ENCODE results near the gene VEGFD. TPM values are rescaled to one million over a fixed set of nuclear protein-coding genes. Genes with fewer than 3 reads are reported as not detected.

VEGFD gene
- total and polyA plus RNA-seq, 9 donors, result 0.41 to 1.7 (median 0.74) TPM

DNA sequence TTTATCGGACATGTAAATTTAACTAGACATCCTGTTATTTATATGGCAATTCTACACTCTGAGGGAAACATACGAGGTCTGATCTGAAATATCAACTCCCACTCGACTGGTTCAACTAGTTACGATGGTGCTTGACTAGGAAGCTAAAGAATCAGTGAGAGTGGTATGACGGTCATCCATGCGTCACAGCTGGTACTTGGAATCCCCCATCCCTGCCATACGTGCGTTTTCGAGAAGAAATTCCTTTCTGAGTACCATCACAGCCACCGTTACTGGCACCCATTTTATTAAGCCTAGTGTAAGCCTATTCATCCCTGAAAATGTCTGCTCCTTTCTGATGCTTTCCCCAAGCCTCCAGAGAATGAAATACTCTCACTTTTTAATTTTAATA, 48.2 kb downstream of the VEGFD start:
- peaks cover 29% of the 10 kb centered on the region for H3K27me3 ChIP-seq (ENCODE audit: control insufficient read depth, insufficient read depth, low read length)
- H3K4me1 ChIP-seq (ENCODE audit: control insufficient read depth, insufficient read depth, low read length), result no peaks in the 10 kb centered on the region
- 25% methylated on average over 4 of the region's 10 CpGs for WGBS (ENCODE audit: insufficient coverage)
- H3K27ac ChIP-seq (ENCODE audit: low read length), result peak overlapping the region; percentile 25
- H3K9me3 ChIP-seq (replicated peaks; ENCODE audit: control insufficient read depth, low read depth, low read length), result no peaks in the 10 kb centered on the region
- peak; percentile 48 for DNase-seq
- peaks cover 5% of the 10 kb centered on the region for H3K36me3 ChIP-seq (ENCODE audit: control insufficient read depth, insufficient read depth, low read length)
- H3K4me3 ChIP-seq (ENCODE audit: low read length), result peak overlapping the region; percentile 33

DNA sequence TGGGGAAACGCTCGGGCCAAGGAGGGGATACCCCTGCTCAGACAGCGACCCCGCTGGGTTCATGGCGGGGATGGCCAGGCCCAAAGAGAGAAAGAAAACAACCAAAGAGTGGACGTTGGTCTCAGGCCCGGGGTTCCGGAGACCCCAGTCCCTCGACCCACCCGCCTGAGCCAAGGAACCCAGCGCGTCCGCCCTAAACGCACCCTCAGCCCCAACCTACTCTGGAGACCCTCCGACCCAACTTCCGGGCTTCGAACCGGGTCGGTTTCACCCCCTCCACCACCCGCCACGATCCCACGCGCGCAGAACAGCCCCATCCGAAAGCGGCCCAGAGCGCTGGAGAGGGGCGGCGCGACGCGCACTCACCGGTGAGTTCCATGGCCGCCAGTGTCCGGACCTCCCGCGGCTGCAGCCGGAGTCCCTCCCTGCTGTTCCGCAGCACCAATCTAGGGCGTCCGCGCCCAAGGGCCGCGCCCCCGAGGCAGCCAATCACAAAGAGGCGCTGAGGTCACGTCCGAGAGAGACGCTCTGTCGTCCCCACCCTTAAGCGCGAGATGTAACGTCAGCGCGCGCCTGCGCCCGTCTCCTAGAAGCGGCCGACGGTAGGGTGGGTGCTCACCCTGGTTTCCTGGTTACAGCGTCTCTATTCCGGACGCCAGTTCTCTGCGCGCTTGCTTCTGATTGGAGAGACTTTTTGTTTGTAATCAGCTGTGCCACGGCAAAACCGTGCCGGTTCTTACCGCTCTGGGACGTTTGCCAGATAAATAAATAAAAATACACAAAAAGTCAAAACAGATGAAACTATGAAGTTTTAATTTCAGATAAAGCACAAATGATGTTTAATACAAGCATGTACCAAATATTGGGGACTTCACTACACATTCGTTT, 48.8 kb downstream of the VEGFD start, which contains the start of gene PIGA:
Gene PIGA, minus strand, starts transcription at position 389 of the 888 bp plus-strand sequence. CDS start 3,593 bp downstream, outside the sequence.
- peaks cover 5% of the 10 kb centered on the region for H3K36me3 ChIP-seq (ENCODE audit: control insufficient read depth, insufficient read depth, low read length)
- DNase-seq, result peak; percentile 99
- peak within 1 kb of the TSS; percentile 87 for H3K4me3 ChIP-seq (ENCODE audit: low read length)
- H3K4me1 ChIP-seq (ENCODE audit: control insufficient read depth, insufficient read depth, low read length), result no peaks in the 10 kb centered on the region
- H3K27ac ChIP-seq (ENCODE audit: low read length), result peak within 1 kb of the TSS; percentile 90
- peaks cover 27% of the 10 kb centered on the region for H3K27me3 ChIP-seq (ENCODE audit: control insufficient read depth, insufficient read depth, low read length)
- 28% methylated on average over 52 of the region's 72 CpGs for whole genome bisulfite sequencing (ENCODE audit: insufficient coverage)
- H3K9me3 ChIP-seq (replicated peaks; ENCODE audit: control insufficient read depth, low read depth, low read length), result no peaks in the 10 kb centered on the region

DNA sequence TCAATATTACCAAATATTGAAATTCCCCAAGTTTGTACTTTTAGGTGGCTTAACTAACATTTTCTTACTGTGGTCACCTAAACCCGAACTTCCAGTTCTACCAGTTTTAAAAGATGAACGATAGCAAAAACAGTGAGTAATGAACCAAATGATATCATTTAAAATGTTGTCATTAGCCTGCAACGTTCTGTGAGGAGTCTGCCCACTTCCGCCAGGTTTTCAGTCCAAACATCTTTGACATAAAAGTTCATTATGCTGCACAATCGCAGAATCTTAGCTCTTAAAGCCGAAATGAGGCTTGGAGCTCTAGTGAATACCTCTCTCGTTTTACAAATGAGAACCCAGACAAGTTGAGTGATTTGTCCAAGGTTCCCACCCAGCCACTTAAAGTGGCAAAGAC, 49.7 kb downstream of the VEGFD start:
- Histone ChIP-seq H3K27me3 (ENCODE audit: control insufficient read depth, insufficient read depth, low read length) (peaks cover 25% of the 10 kb centered on the region), H3K27ac (ENCODE audit: low read length) (peak overlapping the region; percentile 90), H3K36me3 (ENCODE audit: control insufficient read depth, insufficient read depth, low read length) (peaks cover 5% of the 10 kb centered on the region), H3K4me1 (ENCODE audit: control insufficient read depth, insufficient read depth, low read length) (no peaks in the 10 kb centered on the region), H3K9me3 (replicated peaks; ENCODE audit: control insufficient read depth, low read depth, low read length) (no peaks in the 10 kb centered on the region), H3K4me3 (ENCODE audit: low read length) (peak overlapping the region; percentile 87)
- 50% methylated on average over 3 of the region's 7 CpGs for WGBS (ENCODE audit: insufficient coverage)
- peak; percentile 16 for DNase-seq

DNA sequence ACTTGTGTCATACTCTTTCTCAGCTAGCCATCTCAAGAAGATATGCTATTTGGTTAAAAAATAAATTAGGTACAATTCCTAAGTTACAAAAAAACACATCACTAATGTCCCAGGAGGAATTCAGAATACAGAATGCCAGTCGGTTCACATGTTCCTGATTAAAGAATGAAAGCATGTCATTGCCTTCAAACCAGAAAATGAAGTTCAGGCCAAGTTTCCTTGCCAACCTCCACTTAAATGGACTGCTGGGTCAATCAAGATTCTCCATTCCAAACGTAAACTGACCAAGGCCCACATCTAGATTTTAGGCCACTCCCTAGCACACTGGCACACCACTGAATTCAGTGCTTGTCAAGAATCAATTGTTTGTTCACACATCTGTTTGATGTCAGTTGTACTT, 55.4 kb downstream of the VEGFD start:
- H3K36me3 ChIP-seq (ENCODE audit: control insufficient read depth, insufficient read depth, low read length), result peaks cover 5% of the 10 kb centered on the region
- 47% methylated on average over 2 of the region's 2 CpGs for WGBS (ENCODE audit: insufficient coverage)
- no peak overlapping the region for H3K4me3 ChIP-seq (ENCODE audit: low read length)
- no peaks in the 10 kb centered on the region for H3K4me1 ChIP-seq (ENCODE audit: control insufficient read depth, insufficient read depth, low read length)
- no peaks in the 10 kb centered on the region for H3K9me3 ChIP-seq (replicated peaks; ENCODE audit: control insufficient read depth, low read depth, low read length)
- no peak for DNase-seq
- no peak overlapping the region for H3K27ac ChIP-seq (ENCODE audit: low read length)
- H3K27me3 ChIP-seq (ENCODE audit: control insufficient read depth, insufficient read depth, low read length), result peaks cover 8% of the 10 kb centered on the region

DNA sequence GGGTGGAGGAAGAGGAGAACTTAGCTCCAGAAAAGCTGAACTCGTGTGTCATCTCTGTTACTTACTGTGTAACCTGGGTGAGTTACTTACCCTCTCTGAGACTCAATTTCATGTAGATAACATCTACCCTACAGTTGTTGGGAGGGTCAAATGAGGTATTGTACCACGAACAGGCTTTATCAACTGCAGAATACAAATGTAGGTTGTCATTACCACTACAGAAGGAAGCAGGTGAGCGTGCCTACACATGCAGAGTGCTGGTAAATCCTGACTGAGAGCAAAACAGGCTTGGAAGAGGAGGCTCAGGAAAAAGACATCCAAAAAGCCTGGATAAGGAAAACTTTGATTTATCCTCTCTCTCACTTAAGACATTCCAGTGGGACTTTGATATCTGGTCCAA, 56.1 kb downstream of the VEGFD start:
- DNase-seq, result no peak
- H3K9me3 ChIP-seq (replicated peaks; ENCODE audit: control insufficient read depth, low read depth, low read length), result no peaks in the 10 kb centered on the region
- no peaks in the 10 kb centered on the region for H3K4me1 ChIP-seq (ENCODE audit: control insufficient read depth, insufficient read depth, low read length)
- peaks cover 6% of the 10 kb centered on the region for H3K27me3 ChIP-seq (ENCODE audit: control insufficient read depth, insufficient read depth, low read length)
- H3K4me3 ChIP-seq (ENCODE audit: low read length), result no peak overlapping the region
- H3K36me3 ChIP-seq (ENCODE audit: control insufficient read depth, insufficient read depth, low read length), result peaks cover 5% of the 10 kb centered on the region
- 60% methylated on average over 1 of the region's 3 CpGs for WGBS (ENCODE audit: insufficient coverage)
- H3K27ac ChIP-seq (ENCODE audit: low read length), result no peak overlapping the region

DNA sequence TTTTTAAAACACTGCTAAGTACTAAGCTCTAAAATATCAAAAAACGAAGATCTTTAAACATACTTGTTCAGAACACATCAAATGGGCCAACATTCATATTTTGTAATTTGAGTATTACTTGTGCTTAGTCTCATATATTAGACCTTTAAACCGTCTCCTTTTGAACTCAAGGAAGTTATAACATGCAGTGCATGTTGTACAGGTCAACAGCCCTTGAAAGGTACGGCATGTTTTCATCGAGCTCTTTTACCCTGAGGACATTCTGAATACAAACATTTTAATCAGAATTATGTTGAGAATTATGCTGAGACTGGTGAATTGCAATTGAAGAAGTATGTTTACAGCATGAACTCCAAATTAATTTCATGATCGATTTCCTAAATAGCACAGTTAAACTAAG, 61.7 kb downstream of the VEGFD start:
- no peaks in the 10 kb centered on the region for H3K9me3 ChIP-seq (replicated peaks; ENCODE audit: control insufficient read depth, low read depth, low read length)
- no peak for DNase-seq
- H3K4me3 ChIP-seq (ENCODE audit: low read length), result no peak overlapping the region
- H3K4me1 ChIP-seq (ENCODE audit: control insufficient read depth, insufficient read depth, low read length), result no peaks in the 10 kb centered on the region
- H3K36me3 ChIP-seq (ENCODE audit: control insufficient read depth, insufficient read depth, low read length), result peaks cover 2% of the 10 kb centered on the region
- H3K27ac ChIP-seq (ENCODE audit: low read length), result no peak overlapping the region
- WGBS (ENCODE audit: insufficient coverage), result no CpG with 5 or more reads among the region's 5 CpGs
- H3K27me3 ChIP-seq (ENCODE audit: control insufficient read depth, insufficient read depth, low read length), result peaks cover 8% of the 10 kb centered on the region

DNA sequence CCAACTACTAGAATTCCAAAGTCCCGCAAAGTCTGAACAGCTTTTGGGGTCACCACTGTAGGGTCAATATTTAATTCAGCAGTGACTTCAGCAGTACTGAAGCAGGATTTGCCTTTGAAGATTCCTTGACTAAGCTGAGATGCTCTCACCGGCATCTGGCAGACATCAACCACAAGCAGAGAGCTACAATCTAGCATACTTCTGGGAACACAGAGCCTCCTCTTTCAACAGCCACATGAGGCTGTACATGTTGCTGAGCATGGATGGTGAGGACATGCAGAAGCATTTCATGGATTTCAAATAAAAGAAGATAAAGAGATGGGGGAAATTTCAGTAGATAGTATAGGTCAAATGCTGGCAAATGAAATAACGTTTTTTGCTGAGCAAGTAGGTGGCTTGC, 62.1 kb downstream of the VEGFD start:
- H3K4me1 ChIP-seq (ENCODE audit: control insufficient read depth, insufficient read depth, low read length), result no peaks in the 10 kb centered on the region
- H3K9me3 ChIP-seq (replicated peaks; ENCODE audit: control insufficient read depth, low read depth, low read length), result no peaks in the 10 kb centered on the region
- peaks cover 2% of the 10 kb centered on the region for H3K36me3 ChIP-seq (ENCODE audit: control insufficient read depth, insufficient read depth, low read length)
- 82% methylated on average over 1 of the region's 3 CpGs for WGBS (ENCODE audit: insufficient coverage)
- peaks cover 8% of the 10 kb centered on the region for H3K27me3 ChIP-seq (ENCODE audit: control insufficient read depth, insufficient read depth, low read length)
- H3K27ac ChIP-seq (ENCODE audit: low read length), result no peak overlapping the region
- no peak overlapping the region for H3K4me3 ChIP-seq (ENCODE audit: low read length)
- DNase-seq, result no peak

DNA sequence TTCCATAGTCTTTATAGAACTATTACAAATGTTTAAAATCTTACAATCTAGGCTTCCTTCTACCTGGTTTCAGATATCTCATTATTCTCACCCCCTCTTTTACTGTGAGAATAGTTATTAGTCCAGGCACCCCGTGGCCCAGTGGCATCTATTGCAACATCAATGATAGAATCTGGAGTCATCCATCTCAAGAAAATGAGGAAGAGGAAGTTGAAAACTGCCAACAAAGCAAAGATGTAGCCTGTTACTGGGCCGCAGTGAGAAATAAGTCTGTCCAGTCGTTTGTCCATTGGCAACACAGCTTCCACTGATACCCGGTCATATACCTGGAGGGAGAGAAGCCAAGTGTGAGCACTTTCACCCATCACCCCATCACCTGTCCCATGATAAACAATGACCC, 62.8 kb downstream of the VEGFD start:
- peaks cover 8% of the 10 kb centered on the region for H3K27me3 ChIP-seq (ENCODE audit: control insufficient read depth, insufficient read depth, low read length)
- 100% methylated on average over 1 of the region's 4 CpGs for WGBS (ENCODE audit: insufficient coverage)
- peaks cover 2% of the 10 kb centered on the region for H3K36me3 ChIP-seq (ENCODE audit: control insufficient read depth, insufficient read depth, low read length)
- no peaks in the 10 kb centered on the region for H3K4me1 ChIP-seq (ENCODE audit: control insufficient read depth, insufficient read depth, low read length)
- peak; percentile 38 for DNase-seq
- no peak overlapping the region for H3K27ac ChIP-seq (ENCODE audit: low read length)
- no peaks in the 10 kb centered on the region for H3K9me3 ChIP-seq (replicated peaks; ENCODE audit: control insufficient read depth, low read depth, low read length)
- H3K4me3 ChIP-seq (ENCODE audit: low read length), result no peak overlapping the region

DNA sequence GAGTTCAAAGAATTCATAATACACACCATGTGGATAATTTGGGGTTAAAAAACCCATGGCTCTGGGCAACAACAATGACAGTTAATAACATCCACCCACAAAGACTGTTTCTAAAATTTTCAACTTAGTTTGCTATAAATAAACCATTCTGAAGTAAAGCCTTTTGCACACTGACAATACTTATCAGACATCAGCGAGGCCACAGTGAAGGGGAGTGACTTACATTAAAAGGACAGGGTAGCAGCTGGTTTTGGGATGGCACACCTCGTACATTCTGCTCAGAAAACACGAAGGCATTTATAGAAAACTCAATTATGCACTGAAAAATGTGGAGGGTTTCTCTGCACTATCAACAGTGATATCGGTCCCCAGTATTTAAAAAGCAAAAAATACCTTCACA, 63.9 kb downstream of the VEGFD start:
- no peak overlapping the region for H3K27ac ChIP-seq (ENCODE audit: low read length)
- no CpG with 5 or more reads among the region's 4 CpGs for WGBS (ENCODE audit: insufficient coverage)

DNA sequence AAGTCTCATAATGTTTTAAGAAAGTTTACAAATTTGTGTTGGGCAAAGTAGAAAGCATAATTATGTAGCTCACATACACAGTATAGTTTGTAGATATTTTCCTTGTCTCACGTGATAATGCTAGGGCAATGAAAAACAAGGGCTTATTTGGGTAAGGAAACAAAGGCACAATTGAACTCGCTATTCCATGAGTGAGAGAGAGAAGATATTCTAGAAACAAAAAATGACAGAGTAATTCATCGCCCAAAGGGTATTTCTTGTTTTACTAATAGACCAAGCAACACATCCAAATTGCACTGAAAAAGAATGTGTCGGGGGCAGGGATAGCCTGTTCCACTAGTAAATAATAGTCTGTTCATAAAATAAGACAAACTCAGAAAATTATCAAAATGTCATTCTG, 65.1 kb downstream of the VEGFD start:
- Histone ChIP-seq H3K9me3 (replicated peaks; ENCODE audit: control insufficient read depth, low read depth, low read length) (no peaks in the 10 kb centered on the region), H3K4me3 (ENCODE audit: low read length) (no peak overlapping the region), H3K27me3 (ENCODE audit: control insufficient read depth, insufficient read depth, low read length) (peaks cover 8% of the 10 kb centered on the region), H3K27ac (ENCODE audit: low read length) (no peak overlapping the region), H3K36me3 (ENCODE audit: control insufficient read depth, insufficient read depth, low read length) (peaks cover 2% of the 10 kb centered on the region), H3K4me1 (ENCODE audit: control insufficient read depth, insufficient read depth, low read length) (no peaks in the 10 kb centered on the region)
- DNase-seq, result no peak
- WGBS (ENCODE audit: insufficient coverage), result no CpG with 5 or more reads among the region's 4 CpGs

More for the DNA sequence above, 63.9 kb downstream of the VEGFD start:
- no peaks in the 10 kb centered on the region for H3K9me3 ChIP-seq (replicated peaks; ENCODE audit: control insufficient read depth, low read depth, low read length)
- H3K36me3 ChIP-seq (ENCODE audit: control insufficient read depth, insufficient read depth, low read length), result peaks cover 2% of the 10 kb centered on the region
- DNase-seq, result no peak
- peaks cover 8% of the 10 kb centered on the region for H3K27me3 ChIP-seq (ENCODE audit: control insufficient read depth, insufficient read depth, low read length)
- H3K4me1 ChIP-seq (ENCODE audit: control insufficient read depth, insufficient read depth, low read length), result no peaks in the 10 kb centered on the region
- no peak overlapping the region for H3K4me3 ChIP-seq (ENCODE audit: low read length)

Data from muscle of leg (tissue), 11 donors.